ENCODE measurements around the gene S100A10. TPM values are rescaled to one million over a fixed set of nuclear protein-coding genes. Genes with fewer than 3 reads are reported as not detected.

S100A10 gene
- total RNA-seq, 1 experiment from 2014 or later, result 400 TPM

GRCh38 chr1:151993084-151993733 is 450 bp downstream of the S100A10 start:
- Histone ChIP-seq H3K9me3 (ENCODE audit: low read length) (no peaks in the 10 kb centered on the region), H3K9ac (ENCODE audit: low read length) (peak overlapping the region; percentile 98), H3K4me2 (ENCODE audit: low read length) (peak overlapping the region; percentile 94), H3K9me2 (replicated peaks; ENCODE audit: low read length) (no peaks in the 10 kb centered on the region), H2AFZ (ENCODE audit: low read length) (no peak overlapping the region), H3K36me3 (ENCODE audit: low read depth, low read length) (peaks cover 13% of the 10 kb centered on the region), H4K20me1 (ENCODE audit: low read length) (peaks cover 29% of the 10 kb centered on the region), H3K79me2 (ENCODE audit: low read length) (peaks cover 52% of the 10 kb centered on the region), H3K4me3 (ENCODE audit: low read length) (peak overlapping the region; percentile 91), H3K27ac (ENCODE audit: low read length) (peak overlapping the region; percentile 97), H3K4me1 (ENCODE audit: insufficient read depth, low read length) (peaks cover 76% of the 10 kb centered on the region), H3F3A (ENCODE audit: low read length, unreplicated experiment) (peaks cover 30% of the 10 kb centered on the region), H3K27me3 (ENCODE audit: low read length) (no peaks in the 10 kb centered on the region)
- ATAC-seq, result peak; percentile 0
- ChIA-PET POLR2A (ENCODE audit: unreplicated experiment) (interaction anchor here (0.6 to 2.6 kb wide), 14 partner anchors 12 to 1739 kb away, joined by 3 to 23 read pairs (median 5); partner anchors contain the start of gene S100A11), CTCF (interaction anchor here (0.6 to 1.2 kb wide), 3 partner anchors 25 to 58 kb away, joined by 3 to 5 read pairs (median 3); no protein-coding TSS in a partner anchor)
- DNase-seq, result peak; percentile 45
- BruUV-seq (replicated peaks), result TSS peak; percentile 89
- intact Hi-C loops (cut with micrococcal nuclease), result loop anchor here (10.0 kb wide), 1 partner anchor 378 kb away; the partner anchor contains the start of gene SNX27
- TF ChIP-seq EZH2phosphoT487 (IDR thresholded peaks at IDR 0.05; ENCODE audit: borderline replicate concordance, low read length), result no peak
- no peak for TF ChIP-seq CTCF (conservative IDR thresholded peaks at IDR 0.05; ENCODE audit: low read depth, low read length)
- TF ChIP-seq EZH2 (IDR thresholded peaks at IDR 0.05; ENCODE audit: low read length, unreplicated experiment), result no peak

GRCh38 chr1:151992303-151993083 is 1.2 kb downstream of the S100A10 start:
- Histone ChIP-seq H3K27me3 (ENCODE audit: low read length) (no peaks in the 10 kb centered on the region), H3F3A (ENCODE audit: low read length, unreplicated experiment) (peaks cover 25% of the 10 kb centered on the region), H3K4me1 (ENCODE audit: insufficient read depth, low read length) (peaks cover 76% of the 10 kb centered on the region), H3K9ac (ENCODE audit: low read length) (peak overlapping the region; percentile 98), H3K9me3 (ENCODE audit: low read length) (no peaks in the 10 kb centered on the region), H2AFZ (ENCODE audit: low read length) (no peak overlapping the region), H3K27ac (ENCODE audit: low read length) (peak overlapping the region; percentile 97), H3K9me2 (replicated peaks; ENCODE audit: low read length) (no peaks in the 10 kb centered on the region), H3K4me2 (ENCODE audit: low read length) (peak overlapping the region; percentile 94), H3K79me2 (ENCODE audit: low read length) (peaks cover 59% of the 10 kb centered on the region), H4K20me1 (ENCODE audit: low read length) (peaks cover 35% of the 10 kb centered on the region), H3K4me3 (ENCODE audit: low read length) (peak overlapping the region; percentile 91), H3K36me3 (ENCODE audit: low read depth, low read length) (peaks cover 18% of the 10 kb centered on the region)
- BruUV-seq (replicated peaks), result TSS peak; percentile 36
- DNase-seq, result peak; percentile 100
- peak; percentile 49 for ATAC-seq
- ChIA-PET CTCF (interaction anchor here (0.6 to 1.2 kb wide), 4 partner anchors 23 to 58 kb away, joined by 3 to 5 read pairs (median 4); no protein-coding TSS in a partner anchor), POLR2A (ENCODE audit: unreplicated experiment) (interaction anchor here (0.6 to 2.6 kb wide), 20 partner anchors 9 to 690 kb away, joined by 3 to 23 read pairs (median 5); partner anchors contain the start of gene THEM4)
- intact Hi-C loops (cut with micrococcal nuclease), result loop anchor here (1.0 to 10.0 kb wide), 3 partner anchors 19 to 378 kb away; partner anchors contain the start of gene SNX27
- TF ChIP-seq EZH2phosphoT487 (IDR thresholded peaks at IDR 0.05; ENCODE audit: borderline replicate concordance, low read length), result peak; percentile 58
- no peak for TF ChIP-seq CTCF (conservative IDR thresholded peaks at IDR 0.05; ENCODE audit: low read depth, low read length)
- TF ChIP-seq EZH2 (IDR thresholded peaks at IDR 0.05; ENCODE audit: low read length, unreplicated experiment), result no peak

All from PC-3 (cell line).